Naive thymus-derived CD4-positive, alpha-beta T cell (primary cell): ENCODE results near the gene XRCC6. TPM values are rescaled to one million over a fixed set of nuclear protein-coding genes. Genes with fewer than 3 reads are reported as not detected.
"Not testable (repeated sequence)": the region's sequence is repeated elsewhere in the genome, so short reads cannot be mapped to it uniquely, and the experiment has no call there.

Source experiments
- ATAC-seq: fragments of 150-1000 bp; cut with Tn5 transposase; 2 replicates; pipeline ENCODE4 v1.10.0; 2021; ENCODE audit warnings: mild to moderate bottlenecking, moderate library complexity
- CTCF ChIA-PET: fragments of 350-600 bp; sonication (Branson Sonifier 250); formaldehyde crosslinking; loops from one replicate; lab custom pipeline; 2021; ENCODE audit warnings: antibody characterized with exemption; lab: Charles Lee
- POLR2A ChIA-PET: fragments of 350-600 bp; sonication (Branson Sonifier 250); formaldehyde crosslinking; loops from one replicate; lab custom pipeline; 2021; ENCODE audit warnings: antibody characterized with exemption, inconsistent platforms; lab: Charles Lee
- DNase-seq, 9 donors: peaks; one replicate each; pipeline versions ENCODE4 v3.0.0 to v3.0.0-alpha.2; 2020 to 2022; ENCODE audit warnings: mixed read lengths in 1 of 9
- H3K27ac ChIP-seq: one replicate; pipeline ENCODE4 v1.7.0; 2013; ENCODE audit warnings: mild to moderate bottlenecking, low read depth, low read length, moderate library complexity
- H3K27me3 ChIP-seq, 2 donors: one replicate each; pipeline ENCODE4 v1.7.0; 2013; ENCODE audit warnings: low read length in 2 of 2, mild to moderate bottlenecking in 2 of 2, moderate library complexity in 2 of 2; ENCODE audit not compliant: control insufficient read depth in 2 of 2, insufficient read depth in 2 of 2
- H3K36me3 ChIP-seq, 3 experiments: 1 replicate in 2 of 3; 2 replicates in 1 of 3; pipeline ENCODE4 v1.7.0; 2013; ENCODE audit warnings: low read length in 3 of 3, mild to moderate bottlenecking in 3 of 3, moderate library complexity in 1 of 3; ENCODE audit not compliant: insufficient read depth in 3 of 3, control insufficient read depth in 2 of 3
- H3K4me1 ChIP-seq, 2 donors: one replicate each; pipeline ENCODE4 v1.7.0; 2013; ENCODE audit warnings: low read length in 2 of 2, mild to moderate bottlenecking in 2 of 2, moderate library complexity in 1 of 2; ENCODE audit not compliant: control insufficient read depth in 2 of 2, insufficient read depth in 2 of 2
- H3K4me3 ChIP-seq: 2 replicates; pipeline ENCODE4 v1.7.0; 2013; ENCODE audit warnings: mild to moderate bottlenecking, low read length
- H3K9me3 ChIP-seq, 3 experiments: 1 replicate in 2 of 3; 2 replicates in 1 of 3; pipeline ENCODE4 v1.7.0; 2013; ENCODE audit warnings: low read length in 3 of 3; ENCODE audit not compliant: control insufficient read depth in 2 of 3
- H3K27ac Mint-ChIP-seq, 9 donors: one replicate each; pipeline ENCODE4 v1.8.0; 2020 to 2022; ENCODE audit warnings: mixed read lengths in 9 of 9, mild to moderate bottlenecking in 8 of 9, moderate library complexity in 5 of 9, inconsistent platforms in 2 of 9
- H3K27me3 Mint-ChIP-seq, 5 donors: one replicate each; pipeline ENCODE4 v1.8.0; 2021 to 2022; ENCODE audit warnings: mixed read lengths in 5 of 5, mild to moderate bottlenecking in 1 of 5
- H3K36me3 Mint-ChIP-seq, 5 donors: one replicate each; pipeline ENCODE4 v1.8.0; 2020 to 2022; ENCODE audit warnings: mixed read lengths in 5 of 5, mild to moderate bottlenecking in 3 of 5, inconsistent platforms in 1 of 5
- H3K4me1 Mint-ChIP-seq, 7 donors: one replicate each; pipeline ENCODE4 v1.8.0; 2020 to 2022; ENCODE audit warnings: mixed read lengths in 7 of 7, mild to moderate bottlenecking in 3 of 7, inconsistent platforms in 1 of 7
- H3K4me3 Mint-ChIP-seq, 10 donors: one replicate each; pipeline ENCODE4 v1.8.0; 2020 to 2022; ENCODE audit warnings: mild to moderate bottlenecking in 10 of 10, mixed read lengths in 10 of 10, moderate library complexity in 6 of 10, inconsistent platforms in 2 of 10
- H3K9me3 Mint-ChIP-seq, 11 donors: one replicate each; pipeline ENCODE4 v1.8.0; 2020 to 2022; ENCODE audit warnings: mixed read lengths in 11 of 11, mild to moderate bottlenecking in 4 of 11, inconsistent platforms in 1 of 11, moderate library complexity in 1 of 11
- intact Hi-C, 2 donors: fragments of 100-400 bp; cut with micrococcal nuclease; formaldehyde crosslinking; loops; one replicate each; pipeline ENCODE4 v1.15.1; 2023
- polyA plus RNA-seq, 2 donors: library from polyadenylated mRNA; unstranded; fragments of 300-500 nt; fragmentation: Illumina TruSeq; gene quantifications; one replicate each; pipeline ENCODE4 v1.2.3, GENCODE V29; 2021
- total RNA-seq, 6 experiments: library from RNA in 5 of 6; stranded (reverse) in 5 of 6; gene quantifications; 1 replicate in 5 of 6; 2 replicates in 1 of 6; pipeline ENCODE4 v1.2.3 and lab custom pipeline; 2021 to 2026

The XRCC6 gene
- total and polyA plus RNA-seq, 7 experiments from 2014 or later: 139 to 542 (median 168) TPM

DNA sequence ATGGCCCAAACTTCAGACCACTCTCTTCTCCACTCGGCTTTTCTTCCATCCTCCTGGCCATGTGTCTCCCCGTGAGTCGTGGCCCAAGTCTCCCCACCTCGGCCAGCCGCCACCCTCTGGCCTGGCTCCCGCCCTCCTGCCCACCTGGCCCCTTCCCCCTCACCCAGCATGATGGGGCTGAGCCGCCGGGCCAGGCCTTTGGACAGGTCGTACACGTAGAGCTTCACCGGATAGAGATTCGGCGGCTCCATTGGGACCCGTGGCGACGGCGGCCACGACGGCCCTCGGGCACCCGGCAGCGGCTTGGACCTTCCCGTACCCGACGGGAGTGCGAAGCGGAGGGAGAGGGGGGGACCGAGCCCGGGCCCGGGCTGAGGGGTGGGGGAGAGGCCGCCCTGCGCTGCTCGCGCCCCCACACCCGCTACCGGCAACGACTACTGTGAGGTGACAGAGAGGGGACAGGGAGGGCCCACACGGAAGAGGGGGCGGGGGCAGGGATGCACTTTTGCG lies 451 bp upstream of the XRCC6 start, which contains the start of gene DESI1:
TSS of gene DESI1 (minus strand) at position 455 of the 510 bp plus-strand sequence. CDS start at position 251, 204 bp downstream.
- Mint-ChIP-seq H3K4me3 (peak within 1 kb of the TSS; percentile 93 to 99 (median 97)), H3K27me3 (peaks cover 0 to 3% (median 0%) of the 10 kb centered on the region in 5 donors), H3K4me1 (peaks cover 22 to 64% (median 44%) of the 10 kb centered on the region in 7 donors), H3K27ac (peak within 1 kb of the TSS; percentile 95 to 100 (median 99)), H3K9me3 (peaks cover 0 to 2% (median 0%) of the 10 kb centered on the region in 11 donors), H3K36me3 (peaks cover 0 to 14% (median 8%) of the 10 kb centered on the region in 5 donors)
- peak; percentile 21 for ATAC-seq
- DNase-seq: peak in 1 of 9 donors; percentile 11
- Histone ChIP-seq H3K27me3 (no peaks in the 10 kb centered on the region), H3K9me3 (no peaks in the 10 kb centered on the region), H3K36me3 (peaks cover 0 to 32% (median 0%) of the 10 kb centered on the region in 3 experiments), H3K4me1 (peaks cover 18 to 20% of the 10 kb centered on the region in 2 donors), H3K4me3 (peak within 1 kb of the TSS; percentile 99), H3K27ac (peak within 1 kb of the TSS; percentile 99)
- CTCF ChIA-PET: interaction anchor here (1.5 kb wide), 1 partner anchor 217 kb away, joined by 3 read pairs; no protein-coding TSS in a partner anchor
- POLR2A ChIA-PET: interaction anchor here (0.9 to 3.7 kb wide), 11 partner anchors 9 to 320 kb away, joined by 3 to 30 read pairs (median 4); partner anchors contain the start of genes CCDC134, PMM1, SNU13 and TOB2
- intact Hi-C loops: loop anchor here (1.0 to 5.0 kb wide), 18 partner anchors 30 to 801 kb away; partner anchors contain the start of genes ACO2 (in 2 of the 2), POLR3H (in 2 of the 2), RANGAP1 (in 2 of the 2) and SNU13 (in 2 of the 2)

DNA sequence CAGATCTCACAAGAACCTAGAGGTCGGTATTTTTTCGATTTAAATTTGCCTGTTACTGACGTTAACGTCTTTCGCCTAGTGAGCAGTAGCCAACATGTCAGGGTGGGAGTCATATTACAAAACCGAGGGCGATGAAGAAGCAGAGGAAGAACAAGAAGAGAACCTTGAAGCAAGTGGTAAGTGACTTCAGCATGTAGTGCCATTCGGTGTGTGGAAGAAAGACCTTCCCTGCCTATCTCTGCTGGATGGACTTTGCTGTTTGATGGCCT lies 750 bp downstream of the XRCC6 start:
- Histone ChIP-seq H3K27me3 (no peaks in the 10 kb centered on the region), H3K36me3 (peaks cover 0 to 40% (median 1%) of the 10 kb centered on the region in 3 experiments), H3K4me3 (peak overlapping the region; percentile 99), H3K4me1 (peaks cover 18 to 20% of the 10 kb centered on the region in 2 donors), H3K27ac (peak overlapping the region; percentile 99), H3K9me3 (no peaks in the 10 kb centered on the region)
- Mint-ChIP-seq H3K36me3 (peaks cover 0 to 14% (median 10%) of the 10 kb centered on the region in 5 donors), H3K27ac (peak overlapping the region; percentile 95 to 100 (median 99)), H3K9me3 (peaks cover 0 to 2% (median 0%) of the 10 kb centered on the region in 11 donors), H3K4me3 (peak overlapping the region; percentile 93 to 99 (median 97)), H3K27me3 (peaks cover 0 to 3% (median 0%) of the 10 kb centered on the region in 5 donors), H3K4me1 (peaks cover 22 to 59% (median 42%) of the 10 kb centered on the region in 7 donors)
- intact Hi-C loops: loop anchor here (1.0 to 5.0 kb wide), 18 partner anchors 32 to 803 kb away; partner anchors contain the start of genes ACO2 (in 2 of the 2), POLR3H (in 2 of the 2), RANGAP1 (in 2 of the 2) and SNU13 (in 2 of the 2)
- ATAC-seq (no peak), DNase-seq (peak in 1 of 9 donors; percentile 13)
- POLR2A ChIA-PET: interaction anchor here (0.9 to 3.7 kb wide), 6 partner anchors 13 to 210 kb away, joined by 4 to 30 read pairs (median 4); partner anchors contain the start of genes ACO2, CCDC134, PHF5A and PMM1
- CTCF ChIA-PET: no interaction called here

DNA sequence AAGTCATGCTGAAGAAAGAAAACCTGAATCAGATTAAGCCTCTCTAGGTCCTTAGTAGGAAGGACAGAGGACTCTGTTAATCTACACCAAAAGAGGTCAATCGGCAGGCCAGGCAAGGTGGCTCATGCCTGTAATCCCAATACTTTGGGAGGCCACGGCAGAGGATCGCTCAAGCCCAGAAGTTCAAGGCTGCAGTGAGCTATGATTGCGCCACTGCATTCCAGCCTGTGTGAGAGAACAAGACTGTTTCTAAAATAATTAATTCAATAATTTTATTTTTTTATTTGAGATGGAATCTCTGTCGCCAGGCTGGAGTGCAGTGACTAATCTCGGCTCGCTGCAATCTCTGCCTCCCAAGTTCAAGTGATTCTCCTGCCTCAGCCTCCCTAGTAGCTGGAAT lies 4.5 kb downstream of the XRCC6 start:
- DNase-seq: no peak
- Mint-ChIP-seq H3K4me3 (no peak overlapping the region), H3K4me1 (peaks cover 17 to 47% (median 33%) of the 10 kb centered on the region in 7 donors), H3K27ac (peak overlapping the region in 1 of 9 donors; percentile 56), H3K36me3 (peaks cover 4 to 38% (median 31%) of the 10 kb centered on the region in 5 donors), H3K9me3 (peaks cover 0 to 4% (median 0%) of the 10 kb centered on the region in 11 donors), H3K27me3 (peaks cover 0 to 3% (median 0%) of the 10 kb centered on the region in 5 donors)
- Histone ChIP-seq H3K4me1 (peaks cover 8 to 10% of the 10 kb centered on the region in 2 donors), H3K9me3 (no peaks in the 10 kb centered on the region), H3K36me3 (peaks cover 0 to 70% (median 23%) of the 10 kb centered on the region in 3 experiments), H3K4me3 (no peak overlapping the region), H3K27me3 (no peaks in the 10 kb centered on the region), H3K27ac (no peak overlapping the region)
- POLR2A ChIA-PET: no interaction called here
- ATAC-seq: no peak
- CTCF ChIA-PET: no interaction called here
- intact Hi-C loops: no loop called here

DNA sequence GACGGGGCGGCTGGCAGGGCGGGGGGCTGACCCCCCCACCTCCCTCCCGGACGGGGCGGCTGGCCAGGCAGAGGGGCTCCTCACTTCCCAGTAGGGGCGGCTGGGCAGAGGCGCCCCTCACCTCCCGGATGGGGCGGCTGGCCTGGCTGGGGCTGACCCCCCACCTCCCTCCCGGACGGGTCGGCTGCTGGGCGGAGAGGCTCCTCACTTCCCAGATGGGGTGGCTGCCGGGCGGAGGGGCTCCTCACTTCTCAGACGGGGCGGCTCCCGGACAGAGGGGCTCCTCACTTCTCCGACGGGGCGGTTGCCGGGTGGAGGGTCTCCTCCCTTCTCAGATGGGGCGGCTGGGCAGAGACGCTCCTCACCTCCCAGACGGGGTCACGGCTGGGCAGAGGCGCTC lies 10.0 kb downstream of the XRCC6 start:
- H3K36me3 Mint-ChIP-seq: peaks cover 4 to 47% (median 24%) of the 10 kb centered on the region in 5 donors
- intact Hi-C loops, H3K4me3 ChIP-seq, H3K4me1 ChIP-seq, H3K4me3 Mint-ChIP-seq, CTCF ChIA-PET, H3K27ac Mint-ChIP-seq, H3K9me3 Mint-ChIP-seq, H3K9me3 ChIP-seq, H3K27me3 Mint-ChIP-seq, ATAC-seq, POLR2A ChIA-PET, H3K27ac ChIP-seq, H3K27me3 ChIP-seq, DNase-seq: not testable (repeated sequence)
- H3K4me1 Mint-ChIP-seq: peaks cover 4 to 30% (median 17%) of the 10 kb centered on the region in 7 donors
- peaks cover 0 to 68% (median 30%) of the 10 kb centered on the region in 3 experiments for H3K36me3 ChIP-seq

GRCh38 chr22:41631615-41632014 lies 10.5 kb downstream of the XRCC6 start:
- H3K27ac Mint-ChIP-seq: peak overlapping the region in 1 of 9 donors; percentile 12
- ATAC-seq, H3K27ac ChIP-seq, CTCF ChIA-PET, POLR2A ChIA-PET, H3K9me3 Mint-ChIP-seq, H3K27me3 ChIP-seq, intact Hi-C loops, H3K9me3 ChIP-seq, H3K27me3 Mint-ChIP-seq, H3K4me1 ChIP-seq, H3K4me3 ChIP-seq, DNase-seq: not testable (repeated sequence)
- H3K36me3 ChIP-seq: peaks cover 0 to 71% (median 33%) of the 10 kb centered on the region in 3 experiments
- H3K4me1 Mint-ChIP-seq: peaks cover 4 to 30% (median 17%) of the 10 kb centered on the region in 7 donors
- H3K4me3 Mint-ChIP-seq: peak overlapping the region in 1 of 10 donors; percentile 28
- H3K36me3 Mint-ChIP-seq: peaks cover 4 to 50% (median 24%) of the 10 kb centered on the region in 5 donors

- H3K4me3 ChIP-seq, H3K4me1 ChIP-seq, H3K4me3 Mint-ChIP-seq, ATAC-seq, H3K9me3 ChIP-seq, H3K9me3 Mint-ChIP-seq, H3K27ac Mint-ChIP-seq, H3K27me3 Mint-ChIP-seq, H3K27ac ChIP-seq, DNase-seq, CTCF ChIA-PET, H3K27me3 ChIP-seq, intact Hi-C loops: not testable (repeated sequence)
- peaks cover 0 to 12% (median 4%) of the 10 kb centered on the region in 7 donors for H3K4me1 Mint-ChIP-seq
- peaks cover 0 to 35% (median 10%) of the 10 kb centered on the region in 5 donors for H3K36me3 Mint-ChIP-seq
- H3K36me3 ChIP-seq: peaks cover 11 to 69% (median 20%) of the 10 kb centered on the region in 3 experiments
- POLR2A ChIA-PET: interaction anchor here (1.0 kb wide), 1 partner anchor 13 kb away, joined by 4 read pairs; the partner anchor contains the start of gene XRCC6
Observed at GRCh38 chr22:41634610-41635009, 13.5 kb downstream of the XRCC6 start.
